ENCODE data around the gene BTBD16.

Gene BTBD16

DNA sequence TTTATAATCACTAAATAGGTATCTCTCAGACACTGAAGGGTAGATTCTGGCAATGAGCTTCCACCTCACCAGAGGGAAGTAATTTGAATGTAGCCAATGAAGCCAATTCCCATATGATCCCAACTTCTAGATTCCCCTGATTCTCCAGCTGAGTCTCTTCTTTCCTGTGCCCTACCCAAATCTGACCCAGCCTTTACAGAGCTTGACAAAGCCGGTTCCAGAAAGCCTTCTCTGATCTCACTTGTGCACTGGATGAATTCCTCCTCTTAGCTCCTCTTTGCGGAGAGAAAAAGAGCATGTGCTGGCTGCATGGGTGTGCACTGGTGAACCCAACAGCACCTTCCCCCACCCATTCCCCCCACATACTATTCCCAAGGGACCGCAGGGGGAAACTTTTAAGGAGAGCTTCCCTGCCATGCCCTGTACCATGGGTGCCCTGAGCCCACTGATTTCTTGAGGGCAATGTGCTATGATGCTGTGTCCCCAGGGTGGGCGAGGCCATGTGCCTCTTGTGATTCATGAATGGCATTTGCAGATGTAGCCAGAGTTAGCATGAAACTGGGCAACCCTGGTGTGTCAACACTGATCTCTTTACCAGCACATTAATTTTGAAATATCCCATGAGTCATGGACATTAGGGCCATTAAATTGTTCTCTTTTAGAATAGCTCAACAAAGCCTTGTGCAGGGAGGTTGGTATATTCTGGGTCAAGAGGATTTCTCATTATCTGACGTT lies 53.0 kb downstream of the BTBD16 start:
- DNase-seq = no peak

DNA sequence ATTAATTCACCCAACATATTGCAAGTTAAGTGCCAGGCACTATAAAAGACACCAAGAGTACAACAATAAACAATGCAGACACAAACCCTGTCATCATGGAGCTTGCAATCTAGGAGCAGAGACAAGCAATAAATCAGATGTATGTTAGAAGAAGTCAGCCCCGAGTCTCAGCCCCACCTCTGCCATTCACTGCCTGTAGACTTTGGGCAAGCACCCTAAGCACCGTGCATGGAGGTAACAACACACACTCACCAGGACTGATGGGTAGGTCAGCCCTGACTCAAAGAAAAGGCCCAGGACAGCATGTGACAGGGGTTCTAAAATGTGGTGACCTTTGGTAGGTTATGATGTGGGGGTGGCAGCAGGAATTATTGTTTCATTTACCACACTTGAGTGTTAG lies 54.1 kb downstream of the BTBD16 start:
- no peak for DNase-seq

DNA sequence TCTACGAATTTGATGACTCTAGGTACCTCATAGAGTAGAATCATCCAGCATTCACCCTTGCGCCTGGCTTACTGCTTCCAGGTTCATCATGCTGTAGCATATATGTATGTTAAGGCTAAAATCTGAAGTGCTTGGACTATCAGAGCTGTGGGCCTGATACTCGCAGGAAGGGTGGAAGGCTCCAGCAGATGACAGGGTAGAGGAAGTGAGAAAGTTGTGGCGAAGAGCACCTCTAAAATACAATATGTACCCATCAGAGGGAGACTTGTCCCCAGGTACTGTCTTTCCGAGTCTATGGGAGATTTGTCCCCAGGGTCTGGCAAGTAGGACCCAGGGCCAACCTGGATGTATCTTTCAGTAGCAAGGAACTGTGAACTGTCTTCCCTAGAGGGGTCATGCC lies 55.3 kb downstream of the BTBD16 start:
- DNase-seq = no peak

DNA sequence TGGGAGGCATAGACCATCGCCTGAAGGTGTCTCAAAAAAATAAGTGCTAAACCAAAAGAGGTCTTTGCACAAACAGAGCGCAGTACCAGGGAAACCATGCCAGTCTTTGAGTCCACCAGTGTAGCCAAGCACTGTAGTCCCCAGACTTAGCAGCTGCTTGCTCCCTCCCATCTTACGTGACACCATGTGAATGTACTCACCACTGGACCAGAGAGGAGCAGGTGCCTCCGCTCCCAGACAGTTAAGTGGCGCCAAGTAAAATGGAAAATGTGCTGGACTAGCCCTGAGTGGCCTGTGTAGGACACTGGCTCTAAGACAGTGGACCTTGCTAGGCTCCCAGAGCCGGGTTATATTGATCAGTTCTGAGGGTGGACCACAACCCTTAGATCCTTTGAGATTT lies 55.7 kb downstream of the BTBD16 start:
- no peak for DNase-seq

DNA sequence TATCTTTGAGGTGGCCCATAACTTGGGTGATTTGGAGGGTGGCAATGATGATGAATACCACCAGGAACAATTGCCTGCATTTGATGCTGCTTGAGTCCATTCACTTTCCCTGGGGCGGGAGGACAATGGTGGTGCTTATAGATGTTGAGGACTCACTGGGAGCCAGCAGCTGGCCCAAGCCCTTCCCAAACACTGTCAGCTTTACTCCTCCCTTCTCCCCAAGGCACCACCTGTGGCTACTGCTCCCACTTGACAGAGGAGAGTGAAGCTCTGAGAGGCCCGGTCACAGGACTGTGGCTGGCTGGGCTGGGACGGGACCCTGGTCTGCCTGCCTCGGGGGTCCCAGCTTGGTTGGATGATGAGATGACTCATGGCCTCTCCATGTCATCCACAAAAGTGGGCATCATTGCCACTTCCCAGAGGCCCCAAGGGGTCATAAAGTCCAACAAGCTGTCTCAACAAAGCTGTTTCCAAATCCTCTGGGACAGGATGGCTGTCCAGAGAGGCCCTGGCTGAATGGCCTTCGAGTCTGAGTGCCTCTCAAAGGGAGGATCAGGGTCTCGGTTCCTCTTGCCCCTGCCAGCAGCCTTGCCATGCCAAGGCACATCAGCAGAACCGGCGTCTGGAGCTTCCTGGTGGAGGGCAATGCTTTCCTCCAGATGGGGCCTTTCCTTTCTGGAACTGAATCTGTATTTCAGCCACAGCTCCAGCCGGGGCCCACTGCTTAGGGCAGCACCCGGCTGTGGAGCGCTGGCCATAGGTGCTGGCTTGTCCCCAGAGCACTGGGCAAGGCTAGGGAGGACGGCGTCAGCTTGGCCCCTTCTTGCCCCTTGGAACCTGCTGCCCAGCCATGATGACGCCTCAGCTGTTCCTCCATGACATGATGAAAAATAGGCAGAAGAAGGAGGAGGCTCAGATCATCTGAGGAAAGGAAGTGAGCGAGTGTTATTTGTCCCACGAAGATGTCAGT lies 56.4 kb downstream of the BTBD16 start:
- DNase-seq = no peak

DNA sequence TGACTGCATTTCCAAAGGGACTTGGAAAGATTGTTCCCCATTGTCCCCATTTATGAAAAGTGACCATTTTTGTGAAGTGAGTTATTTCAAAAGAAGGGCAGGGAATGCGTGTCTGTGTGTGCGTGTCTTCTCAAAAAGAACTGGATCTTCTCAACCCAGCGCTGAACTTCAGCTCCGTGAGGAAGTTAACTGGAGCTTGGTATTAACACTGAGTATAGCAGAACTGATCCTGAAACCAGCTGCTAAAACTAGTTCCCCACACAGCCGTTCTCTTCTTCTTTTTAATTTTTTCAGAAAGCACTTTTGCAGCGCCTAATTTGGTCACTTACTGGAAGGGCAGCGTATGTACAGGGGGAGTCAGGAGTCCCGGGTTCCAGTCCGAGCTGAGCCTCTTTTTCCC lies 57.6 kb downstream of the BTBD16 start:
- no peak for DNase-seq

DNA sequence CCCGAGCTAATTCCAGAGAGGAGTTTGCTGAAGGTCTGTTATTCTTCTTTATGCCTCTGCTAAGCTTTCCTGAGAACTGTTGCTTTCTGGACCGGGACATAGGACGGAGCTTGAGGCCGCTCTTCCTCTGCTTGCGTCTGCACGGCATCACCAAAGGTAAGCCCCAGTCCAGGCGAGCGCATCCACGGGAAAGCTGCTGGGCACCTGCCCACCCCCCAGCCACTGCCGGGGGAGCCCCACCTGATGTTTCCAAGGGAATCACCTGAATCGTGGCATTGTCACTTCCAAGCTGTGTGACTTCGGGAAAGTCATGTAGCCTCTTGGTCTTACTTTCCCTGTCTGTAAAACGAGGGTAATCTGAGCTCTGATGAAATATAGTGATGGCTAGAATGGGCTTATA lies 58.3 kb downstream of the BTBD16 start:
- no peak for DNase-seq

DNA sequence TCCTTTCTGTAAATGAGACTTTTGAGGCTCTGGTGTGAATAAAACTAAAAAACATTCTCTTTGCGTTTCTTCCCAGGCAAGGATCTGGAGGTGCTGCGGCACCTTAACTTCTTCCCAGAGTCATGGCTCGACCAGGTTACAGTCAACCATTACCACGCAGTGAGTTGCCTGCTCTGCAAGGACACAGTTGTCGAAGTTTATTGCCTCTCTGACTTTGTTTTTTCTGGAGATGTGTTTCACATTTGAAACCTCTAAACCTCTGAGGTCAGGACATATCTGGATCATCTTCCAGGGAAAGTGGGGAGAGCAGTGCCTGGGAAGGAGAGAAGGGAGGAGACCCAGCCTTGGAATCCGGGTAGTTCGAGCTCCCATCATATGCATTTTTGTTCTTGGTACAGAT lies 60.0 kb downstream of the BTBD16 start:
- no peak for DNase-seq

DNA sequence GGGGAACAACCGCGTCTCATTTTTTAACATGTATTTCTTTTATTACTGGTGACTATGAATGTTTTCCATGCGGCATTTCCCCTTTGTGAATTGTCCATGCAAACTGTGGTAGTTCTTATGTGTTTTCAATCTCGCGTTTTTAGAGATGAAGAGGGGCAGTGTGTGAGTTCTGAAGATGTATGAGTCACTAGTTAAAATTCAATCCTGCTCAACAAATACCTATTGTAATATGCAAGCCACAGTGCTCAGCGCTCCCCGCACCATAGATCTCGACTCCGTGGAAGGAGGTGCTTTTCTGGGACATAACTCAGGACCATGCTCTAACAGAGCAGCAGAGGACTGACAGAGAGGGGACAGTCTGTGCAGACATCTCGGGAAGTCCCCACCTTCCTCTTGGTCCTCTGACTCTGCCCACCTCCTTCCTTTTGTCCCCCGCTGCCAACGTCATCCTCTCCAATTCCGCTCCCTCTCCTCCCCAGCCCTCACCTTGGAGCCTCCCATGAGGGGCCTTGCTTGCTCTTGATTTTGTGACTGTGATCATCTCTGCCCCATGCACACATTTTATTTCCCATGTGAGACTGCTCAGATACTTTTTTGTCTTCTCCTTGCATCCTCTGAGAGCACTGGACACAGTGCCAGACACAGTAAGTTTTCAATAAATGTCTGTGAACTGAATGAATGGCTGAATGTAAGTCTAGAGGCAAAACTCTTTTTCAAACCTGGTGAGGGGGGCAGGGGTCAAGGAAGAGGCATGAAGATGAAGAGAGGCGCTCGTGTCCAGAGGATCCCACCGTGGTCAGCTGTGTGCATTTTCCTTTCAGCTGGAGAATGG lies 60.7 kb downstream of the BTBD16 start:
- no peak for DNase-seq

DNA sequence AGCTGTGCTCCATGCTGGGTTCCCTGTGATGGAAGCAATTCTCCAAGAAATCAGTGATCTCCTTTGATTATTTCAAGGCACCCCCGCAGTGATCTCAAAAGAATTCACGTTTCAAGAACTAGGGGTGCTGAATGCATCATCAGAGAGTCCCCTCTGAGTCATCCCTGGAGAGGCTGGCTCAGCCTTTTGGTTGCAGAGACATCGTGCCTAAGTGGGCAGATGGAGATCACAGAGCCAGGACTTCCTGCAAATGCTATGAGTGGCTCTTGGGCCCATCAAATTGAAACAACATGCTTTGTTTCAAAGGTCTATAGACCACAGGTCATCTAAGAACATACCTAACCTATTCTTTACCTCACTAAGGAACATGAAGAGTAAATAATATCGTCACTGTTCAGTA lies 61.9 kb downstream of the BTBD16 start:
- DNase-seq = no peak

DNA sequence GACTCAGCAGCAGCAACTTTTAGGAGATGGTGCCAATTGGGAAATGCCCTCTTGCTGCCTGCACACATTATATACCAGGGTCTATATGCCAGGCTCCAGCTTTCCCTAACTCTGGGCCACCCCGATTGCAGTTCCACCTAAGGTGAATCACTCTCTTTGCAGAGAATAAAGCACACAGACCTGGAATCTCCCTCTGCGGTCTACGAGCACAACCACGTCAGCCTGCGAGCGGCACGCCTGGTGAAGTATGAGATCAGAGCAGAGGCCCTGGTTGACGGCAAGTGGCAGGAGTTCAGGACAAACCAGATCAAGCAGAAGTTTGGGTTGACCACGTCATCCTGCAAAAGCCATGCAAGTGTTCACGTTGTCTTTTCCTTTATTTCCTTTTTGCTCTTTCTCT lies 65.2 kb downstream of the BTBD16 start:
- no peak for DNase-seq

DNA sequence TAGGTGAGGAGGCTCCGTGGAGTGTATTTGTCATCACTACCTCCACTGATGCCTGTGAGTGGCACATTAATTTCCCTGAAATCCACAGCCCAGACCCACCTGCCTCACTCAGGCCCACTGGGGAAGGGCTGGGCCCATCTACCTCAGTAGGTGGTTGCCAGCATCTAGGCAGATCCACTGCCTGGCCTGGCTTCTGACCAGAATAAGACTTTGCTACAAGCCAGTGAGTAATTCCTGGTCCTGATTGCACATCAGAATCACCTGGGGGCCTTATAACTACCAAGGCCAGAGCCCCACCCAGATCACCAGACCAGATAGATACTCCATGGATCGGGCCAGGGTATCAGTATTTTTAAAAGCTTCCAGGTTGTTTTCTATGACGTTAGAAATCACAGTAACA lies 65.9 kb downstream of the BTBD16 start:
- no peak for DNase-seq

DNA sequence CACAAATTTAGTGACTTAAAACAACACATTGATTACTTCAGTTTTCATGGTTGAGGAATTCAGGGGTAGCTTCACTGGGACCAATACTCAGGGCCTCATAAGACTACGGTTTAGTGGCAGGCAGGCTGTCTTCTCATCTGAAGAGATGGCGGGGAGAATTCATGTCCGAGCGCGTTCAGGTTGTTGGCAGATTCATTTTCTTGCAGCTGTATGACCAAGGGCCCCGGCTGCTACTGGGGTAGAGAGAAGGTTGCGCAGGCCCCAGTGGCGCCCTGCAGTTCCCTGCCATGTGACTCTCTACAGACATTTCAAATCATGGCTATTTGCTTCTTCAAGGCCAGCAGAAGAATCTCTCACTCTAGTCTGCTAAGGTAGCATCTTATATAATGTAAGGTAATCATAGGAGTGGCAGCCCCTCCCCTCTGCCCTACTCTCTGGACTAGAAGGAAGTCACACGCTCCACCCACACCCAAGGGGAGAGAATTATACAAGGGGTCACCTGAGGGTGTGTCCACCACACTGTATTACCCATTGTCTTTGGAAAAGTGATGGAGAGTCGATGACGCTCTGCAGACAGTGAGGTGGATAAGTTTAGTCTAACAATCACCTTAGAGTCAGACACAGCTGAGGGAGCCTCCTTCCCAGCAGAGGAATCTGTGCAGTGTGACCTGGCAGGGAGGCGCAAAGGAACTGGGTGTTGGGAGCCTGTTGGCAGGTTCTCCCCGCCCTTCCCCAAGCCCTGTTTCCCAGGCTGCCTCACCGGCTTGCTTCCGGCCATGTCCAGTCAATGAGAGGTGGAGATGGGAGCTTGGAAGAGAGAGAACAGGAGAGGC lies 67.7 kb downstream of the BTBD16 start:
- no peak for DNase-seq

DNA sequence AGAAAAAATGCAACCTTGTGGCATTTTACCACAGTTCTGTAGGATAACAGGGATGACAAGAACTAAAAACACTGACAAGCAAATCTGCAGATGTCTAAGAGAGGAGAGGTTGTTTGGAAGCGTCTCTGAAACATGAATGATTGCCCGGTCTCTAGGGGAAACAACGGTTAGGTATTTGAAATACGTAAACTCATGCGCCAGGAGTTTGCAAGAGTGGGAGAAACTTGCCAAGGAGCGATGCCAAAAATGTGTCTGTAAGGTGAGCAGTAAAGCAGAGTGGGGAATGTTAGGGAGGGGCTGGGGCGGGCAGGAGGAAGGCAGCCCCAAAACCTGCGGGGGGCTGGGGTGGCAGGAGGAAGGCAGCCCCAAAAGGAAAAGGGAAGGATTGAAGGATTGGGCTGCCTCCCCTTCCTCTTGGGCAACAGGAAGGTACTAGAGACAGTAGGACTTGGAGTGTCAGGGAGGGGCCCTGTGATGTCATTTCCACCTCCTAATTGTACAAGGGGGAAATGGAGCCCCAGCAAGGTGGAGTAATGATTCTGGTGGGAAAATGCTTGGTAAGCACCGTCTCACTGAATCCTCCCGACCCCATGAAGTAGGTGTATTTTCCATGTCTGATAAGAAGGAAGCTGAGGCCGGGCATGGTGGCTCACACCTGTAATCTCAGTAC lies 70.2 kb downstream of the BTBD16 start:
- DNase-seq = no peak

DNA sequence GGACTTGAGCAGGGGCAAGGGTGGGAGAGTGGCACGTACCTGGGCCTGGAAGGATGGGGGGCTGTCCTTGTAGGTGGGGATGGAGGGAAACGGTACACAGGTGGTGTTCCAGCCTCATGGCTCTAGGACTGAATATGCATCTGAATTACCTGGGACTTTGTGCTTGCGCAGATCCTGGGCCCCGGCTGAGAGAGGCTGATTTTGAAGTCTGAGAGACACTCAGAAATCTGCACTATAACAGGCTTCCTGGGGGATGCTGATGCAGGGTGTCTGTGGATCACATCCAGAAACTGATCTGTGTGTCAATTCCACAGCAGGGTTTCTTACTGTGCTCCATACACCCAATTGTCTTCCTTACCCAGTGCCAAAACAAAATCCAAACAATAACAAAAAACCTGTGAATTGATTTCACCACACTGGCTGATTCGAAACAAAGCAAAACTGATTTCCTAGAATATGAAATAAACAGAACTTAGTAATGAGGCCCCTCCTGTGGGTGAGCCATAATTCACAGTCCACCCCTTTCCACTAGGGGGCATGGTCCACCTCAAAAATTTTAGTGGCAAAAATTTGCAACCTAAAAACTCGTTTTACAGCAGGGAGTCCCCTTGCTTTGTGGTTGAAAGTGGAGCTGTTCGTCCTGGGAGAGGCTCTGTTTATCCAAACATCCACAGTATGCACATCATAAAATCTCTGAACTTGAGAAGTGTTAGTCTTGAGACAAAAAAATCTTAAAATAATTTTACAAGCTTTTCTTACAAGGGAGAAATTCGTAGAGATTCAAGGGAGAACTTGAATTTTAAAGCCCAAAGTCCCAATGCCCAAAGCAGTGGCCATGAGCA lies 71.4 kb downstream of the BTBD16 start:
- peak in 1 of 2 experiments; percentile 20 for DNase-seq

DNA sequence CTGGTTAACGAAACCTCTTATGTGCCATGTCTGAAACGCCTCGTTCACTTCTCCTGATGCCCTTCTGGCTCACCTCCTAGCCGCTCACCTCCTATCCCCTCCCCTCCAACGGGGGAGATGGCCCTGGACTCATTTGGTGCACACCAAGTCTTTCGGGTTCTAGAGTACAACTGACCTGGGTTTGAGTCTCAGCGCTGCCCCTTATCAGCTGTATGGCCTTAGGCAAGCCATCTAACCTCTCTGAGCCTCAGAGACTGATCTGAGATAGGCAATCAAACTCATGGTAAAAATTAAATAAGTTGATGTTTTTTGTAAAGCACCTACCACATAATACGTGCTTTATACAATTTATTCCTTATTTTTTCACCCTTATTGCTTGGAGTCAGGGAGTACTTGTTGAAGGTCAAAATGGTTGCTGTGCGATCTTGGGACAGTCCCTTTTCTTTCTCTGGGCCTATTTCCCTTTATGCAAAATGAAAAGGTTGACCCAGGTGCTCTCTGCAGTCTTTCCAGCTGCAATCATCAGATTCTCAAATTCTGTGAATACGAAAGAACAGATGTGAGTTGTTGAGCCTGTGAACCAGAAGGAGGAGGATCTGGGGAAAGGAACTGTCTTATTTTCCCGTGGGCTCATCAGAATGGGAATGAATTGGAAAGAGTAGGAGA lies 72.2 kb downstream of the BTBD16 start:
- DNase-seq = no peak

DNA sequence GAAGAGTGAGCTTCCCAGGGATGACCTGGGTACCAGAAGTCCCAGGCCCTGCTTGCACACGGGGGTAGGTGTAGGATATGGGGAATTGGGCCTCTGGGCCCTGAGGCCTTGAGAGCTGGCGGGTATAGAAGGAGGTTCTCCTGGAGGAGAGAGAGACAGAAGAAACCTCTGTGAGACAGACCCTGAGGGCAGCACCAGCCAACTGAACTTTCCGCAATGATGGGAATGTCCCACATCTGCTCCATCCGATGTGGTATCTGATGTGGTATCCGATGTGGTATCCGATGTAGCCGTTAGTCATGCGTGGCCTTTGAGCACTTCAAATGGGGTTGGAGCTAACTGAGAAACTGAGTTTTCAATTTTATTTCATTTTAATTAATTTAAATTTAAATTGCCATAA lies 72.8 kb downstream of the BTBD16 start:
- DNase-seq = no peak

DNA sequence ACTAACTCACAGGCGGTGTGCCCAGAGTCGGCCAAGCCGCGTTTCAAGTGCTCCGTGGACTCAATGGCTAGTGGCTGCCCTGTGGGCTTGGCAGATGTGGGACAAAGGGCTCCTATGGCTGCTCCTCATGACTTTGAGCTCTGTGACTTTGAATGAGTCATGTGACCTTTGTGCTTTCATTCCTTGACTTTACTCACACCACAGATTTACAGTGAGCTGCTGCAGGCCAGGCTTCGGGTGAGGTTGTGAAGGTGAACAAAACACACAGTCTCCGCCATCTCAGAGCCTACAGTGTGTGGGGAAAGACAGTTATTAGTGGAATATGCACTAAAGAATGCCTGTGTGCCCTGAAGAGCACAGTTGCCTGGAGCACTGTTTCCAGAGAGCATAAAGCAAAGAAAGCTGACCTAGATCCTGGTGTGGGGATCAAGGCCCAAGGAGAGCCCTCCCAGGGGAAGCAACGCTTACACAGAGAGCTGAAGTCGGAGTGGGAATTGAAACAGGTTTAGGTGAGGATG lies 73.7 kb downstream of the BTBD16 start:
- no peak for DNase-seq

DNA sequence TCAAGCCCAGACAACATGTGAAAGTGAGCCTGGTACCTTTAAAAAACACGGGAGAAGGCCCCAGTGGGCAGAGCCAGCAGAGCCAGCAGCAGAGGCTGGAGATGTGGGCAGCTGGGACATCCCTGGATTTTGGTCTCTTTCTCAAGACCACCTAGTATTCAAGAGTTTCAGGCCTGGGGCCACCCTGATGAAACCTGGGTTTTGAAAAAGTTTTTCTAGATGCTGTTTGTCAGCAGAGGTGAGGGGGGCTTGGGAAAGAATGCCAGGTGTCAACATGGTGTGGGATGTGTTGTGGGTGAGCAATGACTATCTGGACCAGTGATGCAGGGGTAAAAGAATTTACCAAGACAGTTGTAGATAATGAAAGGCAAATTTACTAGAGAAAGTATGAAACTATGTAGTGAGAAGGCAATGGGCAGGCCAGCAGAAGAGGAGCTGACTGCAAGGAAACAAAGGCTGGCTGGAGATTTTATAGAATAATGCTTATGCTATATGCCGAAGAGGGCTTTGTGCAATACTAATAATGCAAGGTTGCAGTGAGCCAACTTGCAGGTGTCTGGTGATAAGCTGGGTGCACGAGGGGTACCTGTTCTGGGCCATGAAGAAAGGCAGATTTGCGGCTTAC lies 75.3 kb downstream of the BTBD16 start:
- no peak for DNase-seq
